ENCODE results near the gene KLK3. TPM values are rescaled to one million over a fixed set of nuclear protein-coding genes. Genes with fewer than 3 reads are reported as not detected.
"Not testable (repeated sequence)": the region's sequence is repeated elsewhere in the genome, so short reads cannot be mapped to it uniquely, and the experiment has no call there.

The KLK3 gene
- not detected for total RNA-seq

DNA sequence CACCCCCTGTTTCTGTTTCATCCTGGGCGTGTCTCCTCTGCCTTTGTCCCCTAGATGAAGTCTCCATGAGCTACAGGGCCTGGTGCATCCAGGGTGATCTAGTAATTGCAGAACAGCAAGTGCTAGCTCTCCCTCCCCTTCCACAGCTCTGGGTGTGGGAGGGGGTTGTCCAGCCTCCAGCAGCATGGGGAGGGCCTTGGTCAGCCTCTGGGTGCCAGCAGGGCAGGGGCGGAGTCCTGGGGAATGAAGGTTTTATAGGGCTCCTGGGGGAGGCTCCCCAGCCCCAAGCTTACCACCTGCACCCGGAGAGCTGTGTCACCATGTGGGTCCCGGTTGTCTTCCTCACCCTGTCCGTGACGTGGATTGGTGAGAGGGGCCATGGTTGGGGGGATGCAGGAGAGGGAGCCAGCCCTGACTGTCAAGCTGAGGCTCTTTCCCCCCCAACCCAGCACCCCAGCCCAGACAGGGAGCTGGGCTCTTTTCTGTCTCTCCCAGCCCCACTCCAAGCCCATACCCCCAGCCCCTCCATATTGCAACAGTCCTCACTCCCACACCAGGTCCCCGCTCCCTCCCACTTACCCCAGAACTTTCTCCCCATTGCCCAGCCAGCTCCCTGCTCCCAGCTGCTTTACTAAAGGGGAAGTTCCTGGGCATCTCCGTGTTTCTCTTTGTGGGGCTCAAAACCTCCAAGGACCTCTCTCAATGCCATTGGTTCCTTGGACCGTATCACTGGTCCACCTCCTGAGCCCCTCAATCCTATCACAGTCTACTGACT is at the start of gene KLK3:
KLK3 (plus strand) TSS at position 280 of the 775 bp plus-strand sequence; CDS start at position 321, 41 bp downstream.
- Histone ChIP-seq H3K27ac (no peak within 1 kb of the TSS), H3K27me3 (peaks cover 0 to 81% (median 0%) of the 10 kb centered on the region in 4 donors), H3K4me3 (no peak within 1 kb of the TSS), H3K36me3 (no peaks in the 10 kb centered on the region), H3K4me1 (peaks cover 0 to 7% (median 0%) of the 10 kb centered on the region in 3 donors), H3K9me3 (no peaks in the 10 kb centered on the region)
- 44 to 75% methylated on average over 5 to 8 of the region's 9 CpGs for WGBS, 2 donors
- intact Hi-C loops (cut with DNase I), result no loop called here
- no peak for DNase-seq
- no peak for TF ChIP-seq POLR2A (IDR thresholded peaks at IDR 0.05)
- TF ChIP-seq, protein P1, sequence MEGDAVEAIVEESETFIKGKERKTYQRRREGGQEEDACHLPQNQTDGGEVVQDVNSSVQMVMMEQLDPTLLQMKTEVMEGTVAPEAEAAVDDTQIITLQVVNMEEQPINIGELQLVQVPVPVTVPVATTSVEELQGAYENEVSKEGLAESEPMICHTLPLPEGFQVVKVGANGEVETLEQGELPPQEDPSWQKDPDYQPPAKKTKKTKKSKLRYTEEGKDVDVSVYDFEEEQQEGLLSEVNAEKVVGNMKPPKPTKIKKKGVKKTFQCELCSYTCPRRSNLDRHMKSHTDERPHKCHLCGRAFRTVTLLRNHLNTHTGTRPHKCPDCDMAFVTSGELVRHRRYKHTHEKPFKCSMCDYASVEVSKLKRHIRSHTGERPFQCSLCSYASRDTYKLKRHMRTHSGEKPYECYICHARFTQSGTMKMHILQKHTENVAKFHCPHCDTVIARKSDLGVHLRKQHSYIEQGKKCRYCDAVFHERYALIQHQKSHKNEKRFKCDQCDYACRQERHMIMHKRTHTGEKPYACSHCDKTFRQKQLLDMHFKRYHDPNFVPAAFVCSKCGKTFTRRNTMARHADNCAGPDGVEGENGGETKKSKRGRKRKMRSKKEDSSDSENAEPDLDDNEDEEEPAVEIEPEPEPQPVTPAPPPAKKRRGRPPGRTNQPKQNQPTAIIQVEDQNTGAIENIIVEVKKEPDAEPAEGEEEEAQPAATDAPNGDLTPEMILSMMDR (IDR thresholded peaks at IDR 0.05), result no peak

DNA sequence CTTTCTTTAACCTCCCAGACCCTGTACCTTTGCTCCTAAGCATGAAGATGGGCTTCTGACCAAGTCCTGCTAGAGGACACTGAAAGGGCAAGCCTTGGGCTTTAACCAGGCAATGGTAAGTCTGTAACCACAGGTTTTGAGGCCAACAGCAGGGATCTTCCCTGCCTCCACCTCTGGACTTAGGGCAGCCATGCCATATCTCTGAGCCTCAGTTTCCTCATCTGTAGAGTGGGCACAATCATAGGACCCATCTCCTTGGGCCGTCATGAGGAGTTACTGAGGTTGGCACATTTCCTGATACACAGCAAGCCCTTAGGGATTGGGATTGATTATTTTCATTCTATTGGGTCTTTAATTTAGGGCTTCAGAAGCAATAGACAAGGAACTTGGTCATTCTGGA is 45.9 kb upstream of the KLK3 start:
- intact Hi-C loops (cut with DNase I), result no loop called here
- 57% methylated on average over 1 of the region's 1 CpG; no CpG with 5 or more reads in 1 of the 2 donors for WGBS, 2 donors
- no peaks in the 10 kb centered on the region for H3K9me3 ChIP-seq

DNA sequence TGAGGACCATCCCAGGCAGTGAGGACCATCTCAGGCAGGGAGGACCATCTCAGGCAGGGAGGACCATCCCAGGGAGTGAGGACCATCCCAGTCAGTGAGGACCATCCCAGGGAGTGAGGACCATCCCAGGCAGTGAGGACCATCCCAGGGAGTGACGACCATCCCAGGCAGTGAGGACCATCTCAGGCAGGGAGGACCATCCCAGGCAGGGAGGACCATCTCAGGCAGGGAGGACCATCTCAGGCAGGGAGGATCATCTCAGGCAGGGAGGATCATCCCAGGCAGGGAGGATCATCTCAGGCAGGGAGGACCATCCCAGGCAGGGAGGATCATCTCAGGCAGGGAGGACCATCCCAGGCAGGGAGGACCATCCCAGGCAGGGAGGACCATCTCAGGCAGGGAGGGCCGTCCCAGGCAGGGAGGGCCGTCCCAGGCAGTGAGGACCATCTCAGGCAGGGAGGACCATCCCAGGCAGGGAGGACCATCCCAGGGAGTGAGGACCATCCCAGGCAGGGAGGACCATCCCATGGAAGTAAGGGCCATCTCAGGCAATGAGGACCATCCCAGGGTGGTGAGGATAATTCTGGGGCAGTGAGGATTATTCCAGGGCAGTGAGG is 43.0 kb upstream of the KLK3 start:
- intact Hi-C loops (cut with DNase I); H3K27ac ChIP-seq; H3K4me3 ChIP-seq; DNase-seq; H3K4me1 ChIP-seq; H3K36me3 ChIP-seq; H3K9me3 ChIP-seq: not testable (repeated sequence)
- H3K27me3 ChIP-seq, result peaks cover 0 to 38% (median 0%) of the 10 kb centered on the region in 4 donors
- WGBS, 2 donors, result 29% methylated on average over 1 of the region's 3 CpGs; no CpG with 5 or more reads in 1 of the 2 donors

More for the DNA sequence above, 45.9 kb upstream of the KLK3 start:
- H3K27me3 ChIP-seq, result peaks cover 0 to 10% (median 0%) of the 10 kb centered on the region in 4 donors
- no peaks in the 10 kb centered on the region for H3K36me3 ChIP-seq
- TF ChIP-seq, protein P1 (IDR thresholded peaks at IDR 0.05), result no peak
- H3K4me1 ChIP-seq, result peaks cover 0 to 13% (median 6%) of the 10 kb centered on the region in 3 donors
- no peak overlapping the region for H3K4me3 ChIP-seq
- DNase-seq, result no peak
- H3K27ac ChIP-seq, result no peak overlapping the region

DNA sequence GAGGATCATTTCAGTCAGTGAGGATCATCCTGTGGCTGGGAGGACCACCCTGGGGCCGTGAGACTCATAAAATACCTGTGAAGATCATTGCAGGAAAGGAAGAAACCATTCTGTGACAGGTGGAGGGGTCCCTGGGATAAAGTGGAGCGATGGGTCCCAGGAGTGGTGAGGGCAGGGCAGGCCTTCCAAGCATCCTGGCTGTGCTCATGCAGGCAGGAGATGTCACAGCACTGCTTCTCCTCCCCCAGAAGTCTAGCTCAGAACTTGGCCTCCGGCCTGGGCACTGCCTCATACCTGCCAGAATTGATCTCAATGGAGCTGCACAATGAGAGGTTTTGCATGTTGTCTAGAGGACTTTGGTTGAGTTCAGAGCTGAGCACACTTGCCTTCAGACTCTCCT is 42.2 kb upstream of the KLK3 start:
- intact Hi-C loops (cut with DNase I), result no loop called here
- no peak for DNase-seq

DNA sequence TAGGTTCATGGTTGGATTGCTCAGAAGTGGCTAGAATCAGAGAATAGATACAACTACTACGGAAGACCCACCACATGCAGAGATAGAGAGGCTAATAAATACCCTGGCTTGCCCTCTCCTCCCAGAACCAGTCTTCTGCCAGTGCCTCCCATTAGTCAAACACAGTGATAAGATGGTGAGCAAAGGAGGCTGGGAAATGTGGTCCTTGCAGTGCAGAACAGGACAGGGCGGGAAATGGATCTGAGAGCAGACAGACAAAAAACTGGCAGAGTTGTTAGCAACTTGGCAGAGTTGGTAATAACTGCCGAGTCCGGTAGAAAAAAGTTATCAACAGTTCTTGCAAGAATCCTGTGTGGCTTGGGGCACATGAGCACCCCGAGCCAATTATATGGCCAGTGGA is 39.8 kb upstream of the KLK3 start:
- Histone ChIP-seq H3K4me1 (peaks cover 5 to 14% (median 6%) of the 10 kb centered on the region in 3 donors), H3K9me3 (no peaks in the 10 kb centered on the region), H3K27me3 (peaks cover 0 to 70% (median 6%) of the 10 kb centered on the region in 4 donors), H3K4me3 (no peak overlapping the region), H3K27ac (no peak overlapping the region), H3K36me3 (no peaks in the 10 kb centered on the region)
- 61 to 68% methylated on average over 5 of the region's 5 CpGs for WGBS, 2 donors
- TF ChIP-seq POLR2A (IDR thresholded peaks at IDR 0.05), result no peak
- TF ChIP-seq, protein P1 (IDR thresholded peaks at IDR 0.05), result no peak
- intact Hi-C loops (cut with DNase I), result no loop called here
- no peak for DNase-seq

More for the DNA sequence above, 42.2 kb upstream of the KLK3 start:
- TF ChIP-seq, protein P1 (IDR thresholded peaks at IDR 0.05), result no peak
- no peak for TF ChIP-seq POLR2A (IDR thresholded peaks at IDR 0.05)
- Histone ChIP-seq H3K9me3 (no peaks in the 10 kb centered on the region), H3K36me3 (no peaks in the 10 kb centered on the region), H3K4me3 (no peak overlapping the region), H3K27me3 (peaks cover 0 to 46% (median 1%) of the 10 kb centered on the region in 4 donors), H3K27ac (no peak overlapping the region), H3K4me1 (no peaks in the 10 kb centered on the region)
- WGBS, 2 donors, result 48 to 53% methylated on average over 2 to 3 of the region's 3 CpGs

Data from esophagus squamous epithelium (tissue), 5 donors.